Ovary (tissue), 9 donors: ENCODE measurements around the gene MAGEA1. TPM values are rescaled to one million over a fixed set of nuclear protein-coding genes. Genes with fewer than 3 reads are reported as not detected.

ENCODE experiments used
- DNase-seq, 5 donors: peaks; one replicate each; pipeline ENCODE4 v3.0.0-alpha.2; 2019 to 2020
- H3K27ac ChIP-seq, 2 donors: fragments of 200-600 bp; one replicate each; pipeline versions ENCODE4 v1.5.1 to v1.8.0; 2019 to 2022
- H3K27me3 ChIP-seq: fragments of 200-600 bp; one replicate; pipeline ENCODE4 v1.8.0; 2022
- H3K36me3 ChIP-seq: fragments of 200-600 bp; sonication (generic); one replicate; pipeline ENCODE4 v1.5.1; 2019
- H3K4me1 ChIP-seq: one replicate; pipeline ENCODE4 v1.8.1; 2013; ENCODE audit warnings: mild to moderate bottlenecking, moderate library complexity; ENCODE audit not compliant: insufficient read depth
- H3K4me3 ChIP-seq: fragments of 200-600 bp; sonication (generic); one replicate; pipeline ENCODE4 v1.5.1; 2017
- H3K9me3 ChIP-seq, 2 donors: fragments of 200-600 bp in 1 of 2; sonication (generic) in 1 of 2; one replicate each; pipeline versions ENCODE4 v1.5.1 to v1.8.1; 2013 to 2019; ENCODE audit warnings: mild to moderate bottlenecking in 1 of 2, moderate library complexity in 1 of 2
- EP300 ChIP-seq: sonication (generic); formaldehyde crosslinking; IDR thresholded peaks from one replicate; pipeline ENCODE4 v1.6.1; 2017; ENCODE audit warnings: antibody characterized with exemption
- POLR2A ChIP-seq: fragments of 450-650 bp; IDR thresholded peaks from one replicate; pipeline ENCODE4 v1.6.1; 2017; ENCODE audit warnings: antibody characterized with exemption, mild to moderate bottlenecking, moderate library complexity
- WGBS, 3 donors: extraction: QIAGEN DNeasy Blood & Tissue Kit in 1 of 3; methylation state at CpG; one replicate each; pipeline versions ENCODE4 v1.1.5 to v1.1.7; 2013 to 2017; 5-methylcytosine and 5-hydroxymethylcytosine counted together
- intact Hi-C, 4 donors: fragments of 100-400 bp; cut with DNase I; formaldehyde crosslinking; loops; one replicate each; pipeline versions ENCODE4 v1.11.0 to v1.15.1; 2022 to 2023
- polyA plus RNA-seq, 2 donors: library from polyadenylated mRNA; stranded (reverse); fragments of 200-250 nt in 1 of 2; fragments of 350-450 nt in 1 of 2; fragmentation: Illumina TruSeq in 1 of 2; extraction: RNeasy Lipid Tissue Mini Kit (QIAGEN cat#74804) in 1 of 2; gene quantifications; one replicate each; pipeline ENCODE4 v1.2.3, GENCODE V29; 2013 to 2014
- total RNA-seq, 7 donors: library from RNA; depleted of rRNA in 2 of 7; stranded (reverse); fragments of >200 nt in 2 of 7; fragmentation: NEBNext Ultra II Directional in 3 of 7; extraction: Animal tissue kit (Norgen Biotek cat#: 25700) in 3 of 7; gene quantifications; one replicate each; pipeline versions ENCODE4 v1.1.0 to v1.2.4, GENCODE V29; 2016 to 2023
- TF ChIP-seq, protein P1 (sequence below), 3 donors: fragments of 450-650 bp in 2 of 3; fragments of 200-600 bp in 1 of 3; IDR thresholded peaks; one replicate each; pipeline versions ENCODE4 v1.5.1 to v1.8.0; 2016 to 2022; ENCODE audit warnings: antibody characterized with exemption in 3 of 3, mild to moderate bottlenecking in 1 of 3
- donor health status: DM: no; HTN: no; CAD: no; lungs with moderate emphysema.
- donor health status: DM: no; HTN: no; CAD: no.
- donor health status: Bipolar disorder and iron deficiency.
- donor health status: DM: yes; HTN: yes; CAD: no.
- donor health status: DM: no; HTN: no; CAD: no.
- donor health status: DM: yes; HTN: yes; CAD: no.

Gene MAGEA1
- total and polyA plus RNA-seq, 9 donors: not detected

DNA sequence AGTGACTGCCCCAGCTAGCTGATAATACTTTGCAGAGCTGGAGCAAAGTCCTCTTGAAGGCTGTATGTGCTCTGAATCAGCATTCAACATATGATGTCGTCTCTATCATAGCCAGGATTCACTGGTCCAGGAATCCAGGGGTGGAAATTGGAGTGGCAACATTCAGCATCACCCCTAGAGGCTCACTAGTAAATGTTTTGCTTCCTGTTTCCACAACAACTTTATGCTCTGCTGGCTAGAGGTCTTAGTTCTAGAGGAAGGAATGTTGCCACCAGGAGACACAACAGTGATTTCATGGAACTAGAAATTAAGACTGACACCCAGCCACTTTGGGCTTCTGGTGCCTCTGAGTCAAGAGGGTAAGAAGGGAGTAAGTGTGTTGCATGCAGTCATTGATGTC is 11.3 kb downstream of the MAGEA1 start:
- peaks cover 3% of the 10 kb centered on the region for H3K27me3 ChIP-seq
- H3K9me3 ChIP-seq: no peaks in the 10 kb centered on the region
- no peak for DNase-seq
- H3K4me3 ChIP-seq: no peak overlapping the region
- TF ChIP-seq, protein P1, sequence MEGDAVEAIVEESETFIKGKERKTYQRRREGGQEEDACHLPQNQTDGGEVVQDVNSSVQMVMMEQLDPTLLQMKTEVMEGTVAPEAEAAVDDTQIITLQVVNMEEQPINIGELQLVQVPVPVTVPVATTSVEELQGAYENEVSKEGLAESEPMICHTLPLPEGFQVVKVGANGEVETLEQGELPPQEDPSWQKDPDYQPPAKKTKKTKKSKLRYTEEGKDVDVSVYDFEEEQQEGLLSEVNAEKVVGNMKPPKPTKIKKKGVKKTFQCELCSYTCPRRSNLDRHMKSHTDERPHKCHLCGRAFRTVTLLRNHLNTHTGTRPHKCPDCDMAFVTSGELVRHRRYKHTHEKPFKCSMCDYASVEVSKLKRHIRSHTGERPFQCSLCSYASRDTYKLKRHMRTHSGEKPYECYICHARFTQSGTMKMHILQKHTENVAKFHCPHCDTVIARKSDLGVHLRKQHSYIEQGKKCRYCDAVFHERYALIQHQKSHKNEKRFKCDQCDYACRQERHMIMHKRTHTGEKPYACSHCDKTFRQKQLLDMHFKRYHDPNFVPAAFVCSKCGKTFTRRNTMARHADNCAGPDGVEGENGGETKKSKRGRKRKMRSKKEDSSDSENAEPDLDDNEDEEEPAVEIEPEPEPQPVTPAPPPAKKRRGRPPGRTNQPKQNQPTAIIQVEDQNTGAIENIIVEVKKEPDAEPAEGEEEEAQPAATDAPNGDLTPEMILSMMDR (IDR thresholded peaks at IDR 0.05): no peak
- TF ChIP-seq EP300 (no peak), POLR2A (no peak)
- intact Hi-C loops: no loop called here
- 18 to 38% (median 27%) methylated on average over 1 of the region's 1 CpG for WGBS, 3 donors
- no peaks in the 10 kb centered on the region for H3K4me1 ChIP-seq
- no peak overlapping the region for H3K27ac ChIP-seq
- no peaks in the 10 kb centered on the region for H3K36me3 ChIP-seq

DNA sequence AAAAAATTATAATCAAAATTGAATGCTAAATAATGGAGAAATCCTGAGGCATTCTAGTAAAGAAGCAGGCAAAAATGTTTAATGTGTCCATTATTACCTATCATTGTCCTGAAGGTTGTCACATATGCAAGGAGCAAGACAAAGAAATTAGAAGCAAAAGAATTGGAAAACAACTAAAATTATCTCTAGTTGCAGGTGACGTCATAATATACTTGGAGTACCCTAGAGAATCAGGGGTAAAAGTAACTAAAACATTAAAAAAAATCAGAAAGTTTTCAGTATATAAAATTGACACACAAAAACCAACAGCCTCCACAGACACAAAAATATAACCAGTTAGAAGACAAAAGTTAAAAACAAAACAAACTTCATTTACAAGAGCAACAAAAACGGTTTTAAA is 21.4 kb downstream of the MAGEA1 start:
- Histone ChIP-seq H3K9me3 (no peaks in the 10 kb centered on the region), H3K4me3 (no peak overlapping the region), H3K36me3 (no peaks in the 10 kb centered on the region), H3K4me1 (no peaks in the 10 kb centered on the region), H3K27ac (no peak overlapping the region), H3K27me3 (no peaks in the 10 kb centered on the region)
- WGBS, 3 donors: 39 to 54% (median 47%) methylated on average over 2 of the region's 2 CpGs
- no peak for DNase-seq
- intact Hi-C loops: no loop called here
- no peak for TF ChIP-seq POLR2A
- TF ChIP-seq EP300: no peak

DNA sequence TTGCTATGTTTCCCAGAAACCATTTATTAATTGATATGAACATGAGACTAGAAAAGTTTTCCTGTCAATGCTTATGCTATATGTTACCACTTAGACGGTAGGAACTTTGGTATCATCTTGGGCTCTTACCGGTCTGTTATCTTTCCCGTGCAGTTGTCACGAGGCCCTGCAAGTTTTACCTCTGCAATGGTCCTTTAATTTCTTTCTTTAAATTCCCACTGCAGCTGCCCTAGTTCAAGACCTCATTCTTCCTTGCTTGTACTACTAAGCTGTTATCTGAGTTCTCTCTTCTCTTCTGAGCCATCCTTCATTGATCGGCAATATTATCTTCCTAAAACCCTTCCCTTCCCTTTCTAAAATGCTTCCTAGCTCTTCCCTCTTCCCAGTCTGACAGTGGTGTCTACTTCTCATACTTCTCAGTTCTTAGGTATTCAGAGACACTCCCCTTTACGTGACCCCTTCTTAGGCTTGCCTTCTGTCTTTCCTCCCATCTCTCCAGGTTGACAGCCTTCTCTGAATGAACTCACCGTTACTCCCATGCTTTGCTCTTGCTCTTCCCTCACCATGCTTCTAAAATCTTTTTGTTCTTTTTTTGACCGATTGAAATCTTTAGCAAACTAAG is 27.5 kb downstream of the MAGEA1 start:
- no peaks in the 10 kb centered on the region for H3K36me3 ChIP-seq
- intact Hi-C loops: no loop called here
- H3K9me3 ChIP-seq: no peaks in the 10 kb centered on the region
- TF ChIP-seq POLR2A (no peak), EP300 (no peak)
- TF ChIP-seq, protein P1 (IDR thresholded peaks at IDR 0.05): no peak
- no peak for DNase-seq
- H3K27ac ChIP-seq: no peak overlapping the region
- H3K4me3 ChIP-seq: no peak overlapping the region
- H3K27me3 ChIP-seq: no peaks in the 10 kb centered on the region
- WGBS, 3 donors: 78% methylated on average over 8 of the region's 8 CpGs
- no peaks in the 10 kb centered on the region for H3K4me1 ChIP-seq

DNA sequence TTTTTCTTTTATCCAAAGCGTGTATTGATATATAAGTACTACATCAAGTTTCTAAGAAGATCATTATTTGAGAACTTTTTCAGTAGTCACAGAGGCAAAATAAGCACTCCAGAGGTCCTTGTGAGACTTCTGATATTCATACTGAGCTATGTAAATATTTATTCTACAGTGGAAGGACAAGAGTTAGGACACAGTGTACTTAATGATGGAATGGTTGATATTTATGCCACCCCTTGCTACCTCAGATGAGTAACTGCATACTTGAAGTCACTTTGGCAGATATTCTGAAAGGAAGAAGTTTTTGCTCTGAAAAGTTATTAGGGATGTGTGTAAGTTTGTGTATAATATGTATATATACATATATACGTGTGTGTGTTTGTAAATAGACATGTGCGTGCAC is 30.3 kb downstream of the MAGEA1 start:
- H3K27ac ChIP-seq: no peak overlapping the region
- intact Hi-C loops: no loop called here
- H3K4me3 ChIP-seq: no peak overlapping the region
- WGBS, 3 donors: 68 to 84% (median 80%) methylated on average over 3 of the region's 3 CpGs
- no peak for TF ChIP-seq POLR2A
- TF ChIP-seq, protein P1 (IDR thresholded peaks at IDR 0.05): no peak
- no peak for TF ChIP-seq EP300
- H3K4me1 ChIP-seq: no peaks in the 10 kb centered on the region
- H3K9me3 ChIP-seq: no peaks in the 10 kb centered on the region
- no peaks in the 10 kb centered on the region for H3K27me3 ChIP-seq
- H3K36me3 ChIP-seq: no peaks in the 10 kb centered on the region
- no peak for DNase-seq

DNA sequence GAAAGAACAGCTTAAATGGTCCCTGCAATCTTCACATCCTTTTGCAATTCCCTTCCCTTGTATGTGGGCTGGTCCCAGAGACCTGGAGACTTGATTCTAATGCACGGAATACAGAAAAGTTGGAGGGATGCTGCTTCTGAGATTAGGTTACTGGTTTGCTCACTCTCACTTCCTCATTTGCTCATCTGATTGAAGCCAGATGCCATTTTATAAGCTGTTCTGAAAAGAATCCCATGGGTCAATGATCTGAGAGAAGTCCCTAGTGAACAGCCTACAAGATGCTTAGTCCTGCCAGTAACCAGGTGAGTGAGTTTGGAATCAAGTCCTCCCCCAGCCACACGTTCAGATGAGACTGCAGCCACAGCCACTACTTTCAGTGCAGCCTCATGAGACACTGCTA is 35.9 kb downstream of the MAGEA1 start:
- H3K27me3 ChIP-seq: no peaks in the 10 kb centered on the region
- no peak for DNase-seq
- no peaks in the 10 kb centered on the region for H3K36me3 ChIP-seq
- H3K4me1 ChIP-seq: no peaks in the 10 kb centered on the region
- no peak for TF ChIP-seq POLR2A
- TF ChIP-seq, protein P1 (IDR thresholded peaks at IDR 0.05): no peak
- H3K9me3 ChIP-seq: no peaks in the 10 kb centered on the region
- WGBS, 3 donors: 31 to 40% (median 39%) methylated on average over 2 of the region's 2 CpGs
- intact Hi-C loops: no loop called here
- H3K27ac ChIP-seq: no peak overlapping the region
- H3K4me3 ChIP-seq: no peak overlapping the region
